CD14-positive monocyte (primary cell): ENCODE results near the gene LRRTM4. TPM values are rescaled to one million over a fixed set of nuclear protein-coding genes. Genes with fewer than 3 reads are reported as not detected.
"Not testable (repeated sequence)": the region's sequence is repeated elsewhere in the genome, so short reads cannot be mapped to it uniquely, and the experiment has no call there.

Experiments used
- DNase-seq, 3 donors: peaks; one replicate each; pipeline ENCODE4 v3.0.0-alpha.2; 2011 to 2022
- H2AFZ ChIP-seq: 2 replicates; pipeline ENCODE4 v1.6.0; 2012; ENCODE audit warnings: mild to moderate bottlenecking, low read depth, low read length, inconsistent platforms; ENCODE audit not compliant: insufficient read depth, poor library complexity, severe bottlenecking
- H3K27ac ChIP-seq, 2 donors: 1 replicate in 1 of 2; 2 replicates in 1 of 2; pipeline ENCODE4 v1.5.1; 2012 to 2013; ENCODE audit warnings: low read length in 2 of 2, control low read depth in 1 of 2, inconsistent platforms in 1 of 2, low read depth in 1 of 2, mild to moderate bottlenecking in 1 of 2
- H3K27me3 ChIP-seq, 2 donors: one replicate each; pipeline versions ENCODE4 v1.6.0 to v1.6.1; 2011 to 2013; ENCODE audit warnings: low read length in 2 of 2; ENCODE audit not compliant: control insufficient read depth in 2 of 2, insufficient read depth in 2 of 2
- H3K36me3 ChIP-seq, 2 donors: replicated peaks in 1 of 2; 1 replicate in 1 of 2; 2 replicates in 1 of 2; pipeline versions ENCODE4 v1.5.1 to v1.6.1; 2012 to 2013; ENCODE audit warnings: low read length in 2 of 2, control low read depth in 1 of 2, inconsistent platforms in 1 of 2, mild to moderate bottlenecking in 1 of 2; ENCODE audit not compliant: insufficient read depth in 2 of 2, control insufficient read depth in 1 of 2
- H3K4me1 ChIP-seq, 2 donors: 1 replicate in 1 of 2; 2 replicates in 1 of 2; pipeline versions ENCODE4 v1.5.1 to v1.6.1; 2012 to 2013; ENCODE audit warnings: low read length in 2 of 2, control low read depth in 1 of 2, inconsistent platforms in 1 of 2, mild to moderate bottlenecking in 1 of 2, moderate library complexity in 1 of 2; ENCODE audit not compliant: insufficient read depth in 2 of 2, control insufficient read depth in 1 of 2
- H3K4me2 ChIP-seq: replicated peaks from 2 replicates; pipeline ENCODE3; 2012; ENCODE audit warnings: low read length, moderate library complexity, mild to moderate bottlenecking; ENCODE audit not compliant: poor library complexity, severe bottlenecking; ENCODE audit errors: extremely low read depth
- H3K4me3 ChIP-seq, 3 experiments: fragments of 200-600 bp in 1 of 3; sonication (generic) in 1 of 3; replicated peaks in 1 of 3; 1 replicate in 2 of 3; 2 replicates in 1 of 3; pipeline ENCODE4 v1.5.1; 2011 to 2013; ENCODE audit warnings: low read length in 3 of 3, mild to moderate bottlenecking in 3 of 3, control low read depth in 2 of 3, low read depth in 2 of 3, inconsistent platforms in 1 of 3, moderate library complexity in 1 of 3
- H3K79me2 ChIP-seq: 2 replicates; pipeline ENCODE4 v1.6.0; 2012; ENCODE audit warnings: mild to moderate bottlenecking, control low read depth, inconsistent platforms, low read length, moderate library complexity; ENCODE audit not compliant: insufficient read depth
- H3K9ac ChIP-seq: 2 replicates; pipeline ENCODE4 v1.6.0; 2017; ENCODE audit warnings: low read length, mild to moderate bottlenecking; ENCODE audit not compliant: insufficient read depth, poor library complexity, severe bottlenecking
- H3K9me3 ChIP-seq, 2 donors: replicated peaks in 1 of 2; 1 replicate in 1 of 2; 2 replicates in 1 of 2; pipeline versions ENCODE4 v1.5.1 to v1.6.1; 2012 to 2013; ENCODE audit warnings: low read length in 2 of 2, control low read depth in 1 of 2; ENCODE audit not compliant: control insufficient read depth in 1 of 2, insufficient read depth in 1 of 2
- H4K20me1 ChIP-seq: 2 replicates; pipeline ENCODE4 v1.6.0; 2012; ENCODE audit warnings: mild to moderate bottlenecking, low read length, control low read depth, moderate library complexity; ENCODE audit not compliant: insufficient read depth
- H3K27ac Mint-ChIP-seq, 7 donors: one replicate each; pipeline ENCODE4 v1.8.0; 2020; ENCODE audit warnings: mild to moderate bottlenecking in 7 of 7, mixed read lengths in 7 of 7, moderate library complexity in 6 of 7, inconsistent platforms in 2 of 7
- H3K27me3 Mint-ChIP-seq, 3 donors: one replicate each; pipeline ENCODE4 v1.8.0; 2021 to 2022; ENCODE audit warnings: low read depth in 3 of 3, mild to moderate bottlenecking in 3 of 3, mixed read lengths in 3 of 3, moderate library complexity in 3 of 3, inconsistent platforms in 1 of 3
- H3K36me3 Mint-ChIP-seq, 2 donors: one replicate each; pipeline ENCODE4 v1.8.0; 2020; ENCODE audit warnings: mixed read lengths in 2 of 2, inconsistent platforms in 1 of 2, mild to moderate bottlenecking in 1 of 2
- H3K4me1 Mint-ChIP-seq: one replicate; pipeline ENCODE4 v1.8.0; 2020; ENCODE audit warnings: mild to moderate bottlenecking, mixed read lengths
- H3K4me3 Mint-ChIP-seq, 2 donors: one replicate each; pipeline ENCODE4 v1.8.0; 2020; ENCODE audit warnings: mild to moderate bottlenecking in 2 of 2, mixed read lengths in 2 of 2, moderate library complexity in 1 of 2
- H3K9me3 Mint-ChIP-seq, 7 donors: one replicate each; pipeline ENCODE4 v1.8.0; 2020 to 2022; ENCODE audit warnings: mixed read lengths in 7 of 7, mild to moderate bottlenecking in 6 of 7, moderate library complexity in 6 of 7, inconsistent platforms in 2 of 7
- CTCF ChIP-seq: fragments of 200-600 bp; IDR thresholded peaks from one replicate; pipeline ENCODE4 v1.8.0; 2022; ENCODE audit warnings: antibody characterized with exemption, mild to moderate bottlenecking
- WGBS: methylation state at CpG from one replicate; pipeline ENCODE4 v1.1.5; 2013; ENCODE audit warnings: missing lambda C conversion rate; ENCODE audit not compliant: insufficient coverage; 5-methylcytosine and 5-hydroxymethylcytosine counted together
- intact Hi-C, 2 donors: fragments of 100-400 bp; cut with micrococcal nuclease; formaldehyde crosslinking; loops; one replicate each; pipeline versions ENCODE4 v1.15.0 to v1.15.1; 2023
- polyA plus RNA-seq, 3 donors: library from polyadenylated mRNA; depleted of rRNA in 1 of 3; unstranded in 2 of 3; stranded (reverse) in 1 of 3; fragments of 300-500 nt in 2 of 3; fragments of >200 nt in 1 of 3; fragmentation: Illumina TruSeq in 2 of 3; gene quantifications; 1 replicate in 2 of 3; 2 replicates in 1 of 3; pipeline ENCODE4 v1.2.3, GENCODE V29; 2012 to 2021

LRRTM4 gene
- polyA plus RNA-seq, 3 donors, result not detected

- Histone ChIP-seq H4K20me1 (no peaks in the 10 kb centered on the region), H2AFZ (no peak overlapping the region), H3K4me2 (no peak overlapping the region), H3K9ac (no peak overlapping the region), H3K79me2 (no peaks in the 10 kb centered on the region), H3K4me3 (no peak overlapping the region), H3K27ac (no peak overlapping the region), H3K4me1 (no peaks in the 10 kb centered on the region), H3K9me3 (no peaks in the 10 kb centered on the region), H3K27me3 (no peaks in the 10 kb centered on the region), H3K36me3 (no peaks in the 10 kb centered on the region)
- no peaks in the 10 kb centered on the region for H3K36me3 Mint-ChIP-seq
- intact Hi-C loops, result no loop called here
- no peaks in the 10 kb centered on the region for H3K4me1 Mint-ChIP-seq
- no peak for DNase-seq
- no CpG with 5 or more reads among the region's 1 CpG for WGBS
- no peak overlapping the region for H3K4me3 Mint-ChIP-seq
- no peak for TF ChIP-seq CTCF
- peaks cover 0 to 10% (median 6%) of the 10 kb centered on the region in 7 donors for H3K9me3 Mint-ChIP-seq
- H3K27ac Mint-ChIP-seq, result no peak overlapping the region
- peaks cover 0 to 2% (median under 1%) of the 10 kb centered on the region in 3 donors for H3K27me3 Mint-ChIP-seq
Measured at GRCh38 chr2:77095096-77095495, 427.1 kb downstream of the LRRTM4 start.

- H3K4me3 ChIP-seq, H3K79me2 ChIP-seq, H4K20me1 ChIP-seq, DNase-seq, H3K36me3 Mint-ChIP-seq, H3K27ac ChIP-seq, H3K4me3 Mint-ChIP-seq, H3K4me2 ChIP-seq, H3K9ac ChIP-seq, H3K27me3 ChIP-seq, intact Hi-C loops, H3K9me3 ChIP-seq, H3K4me1 ChIP-seq, H3K4me1 Mint-ChIP-seq, H2AFZ ChIP-seq, H3K36me3 ChIP-seq, H3K27ac Mint-ChIP-seq: not testable (repeated sequence)
- Mint-ChIP-seq H3K27me3 (peaks cover 1 to 18% (median 14%) of the 10 kb centered on the region in 3 donors), H3K9me3 (peaks cover 4 to 15% (median 11%) of the 10 kb centered on the region in 7 donors)
- WGBS, result 65% methylated on average over 10 of the region's 13 CpGs
Measured at GRCh38 chr2:77088424-77088823, 433.8 kb downstream of the LRRTM4 start.
